ENCODE data around the gene CSNK1G2. TPM values are rescaled to one million over a fixed set of nuclear protein-coding genes. Genes with fewer than 3 reads are reported as not detected.

The CSNK1G2 gene
- polyA plus RNA-seq, 2 of the 4 experiments (the other 2 are of a cell fraction), result 15.5 to 42.0 TPM

GRCh38 chr19:1985588-1986356 is 44.8 kb downstream of the CSNK1G2 start:
- no peak overlapping the region for H3K27ac ChIP-seq
- ChIA-PET CTCF (interaction anchor here (0.6 kb wide), 1 partner anchor 40 kb away, joined by 3 read pairs; no protein-coding TSS in a partner anchor), POLR2A (no interaction called here)
- no peaks in the 10 kb centered on the region for H3K9me3 ChIP-seq
- H3K4me3 ChIP-seq, result no peak overlapping the region
- TF ChIP-seq HES2 (IDR thresholded peaks at IDR 0.05) (no peak), MAFK (IDR thresholded peaks at IDR 0.05; ENCODE audit: partially characterized antibody) (no peak), POLR2A (IDR thresholded peaks at IDR 0.05; ENCODE audit: low read length) (no peak), ZSCAN20 (CRISPR knock-in tag; IDR thresholded peaks at IDR 0.05) (no peak), ZC3H11A (IDR thresholded peaks at IDR 0.05) (no peak), ATOH8 (CRISPR knock-in tag; IDR thresholded peaks at IDR 0.05; ENCODE audit: low read depth) (no peak), EP300 (IDR thresholded peaks at IDR 0.05) (no peak), ZFP36 (IDR thresholded peaks at IDR 0.05; ENCODE audit: borderline replicate concordance, partially characterized antibody) (no peak), MAZ (IDR thresholded peaks at IDR 0.05; ENCODE audit: borderline replicate concordance, low read depth, low read length) (no peak), BCL3 (IDR thresholded peaks at IDR 0.05) (no peak), NR3C1 (IDR thresholded peaks at IDR 0.05) (no peak), TP53 (CRISPR knock-in tag; IDR thresholded peaks at IDR 0.05) (no peak), ZNF302 (CRISPR knock-in tag; IDR thresholded peaks at IDR 0.05) (no peak), HDAC2 (IDR thresholded peaks at IDR 0.05) (no peak), BHLHE40 (IDR thresholded peaks at IDR 0.05; ENCODE audit: low read depth, low read length) (no peak), RNF2 (IDR thresholded peaks at IDR 0.05; ENCODE audit: borderline replicate concordance, low read depth) (no peak), JUNB (IDR thresholded peaks at IDR 0.05) (no peak), CEBPB (IDR thresholded peaks at IDR 0.05) (no peak), HOXB13 (CRISPR knock-in tag; IDR thresholded peaks at IDR 0.05; ENCODE audit: low read depth) (no peak)
- peak in 1 of 2 experiments; percentile 18; a peak in 3 of 6 replicates for ATAC-seq
- H3K4me1 ChIP-seq, result no peaks in the 10 kb centered on the region
- DNase-seq (ENCODE audit: low read depth in 1 of 2, low spot score in 1 of 2), result no peak
- FAIRE-seq, result no peak
- WGBS (ENCODE audit: missing lambda C conversion rate), result 90% methylated on average over 26 of the region's 44 CpGs
- no peak overlapping the region for H3K4me2 ChIP-seq

GRCh38 chr19:1986357-1987162 is 45.6 kb downstream of the CSNK1G2 start:
- TF ChIP-seq, protein P1, sequence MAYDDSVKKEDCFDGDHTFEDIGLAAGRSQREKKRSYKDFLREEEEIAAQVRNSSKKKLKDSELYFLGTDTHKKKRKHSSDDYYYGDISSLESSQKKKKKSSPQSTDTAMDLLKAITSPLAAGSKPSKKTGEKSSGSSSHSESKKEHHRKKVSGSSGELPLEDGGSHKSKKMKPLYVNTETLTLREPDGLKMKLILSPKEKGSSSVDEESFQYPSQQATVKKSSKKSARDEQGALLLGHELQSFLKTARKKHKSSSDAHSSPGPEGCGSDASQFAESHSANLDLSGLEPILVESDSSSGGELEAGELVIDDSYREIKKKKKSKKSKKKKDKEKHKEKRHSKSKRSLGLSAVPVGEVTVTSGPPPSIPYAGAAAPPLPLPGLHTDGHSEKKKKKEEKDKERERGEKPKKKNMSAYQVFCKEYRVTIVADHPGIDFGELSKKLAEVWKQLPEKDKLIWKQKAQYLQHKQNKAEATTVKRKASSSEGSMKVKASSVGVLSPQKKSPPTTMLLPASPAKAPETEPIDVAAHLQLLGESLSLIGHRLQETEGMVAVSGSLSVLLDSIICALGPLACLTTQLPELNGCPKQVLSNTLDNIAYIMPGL (CRISPR knock-in tag; IDR thresholded peaks at IDR 0.05; ENCODE audit: borderline replicate concordance), result no peak
- no peak for TF ChIP-seq HEYL (CRISPR knock-in tag; IDR thresholded peaks at IDR 0.05)
- TF ChIP-seq HOXA7 (CRISPR knock-in tag; IDR thresholded peaks at IDR 0.05), result no peak
- no peak for TF ChIP-seq MAZ (IDR thresholded peaks at IDR 0.05; ENCODE audit: borderline replicate concordance, low read depth, low read length)
- no peak for TF ChIP-seq CBX2 (IDR thresholded peaks at IDR 0.05; ENCODE audit: borderline replicate concordance, low read depth)
- TF ChIP-seq NPAS2 (CRISPR knock-in tag; IDR thresholded peaks at IDR 0.05; ENCODE audit: borderline replicate concordance), result no peak
- no peak for TF ChIP-seq NR3C1 (IDR thresholded peaks at IDR 0.05)
- TF ChIP-seq EHF (CRISPR knock-in tag; IDR thresholded peaks at IDR 0.05), result no peak
- TF ChIP-seq FOXS1 (CRISPR knock-in tag; IDR thresholded peaks at IDR 0.05), result no peak
- no peak for TF ChIP-seq ZC3H11A (IDR thresholded peaks at IDR 0.05)
- no peak for DNase-seq (ENCODE audit: low read depth in 1 of 2, low spot score in 1 of 2)
- FAIRE-seq, result no peak
- Histone ChIP-seq H3K4me2 (no peak overlapping the region), H3K4me1 (no peaks in the 10 kb centered on the region), H3K4me3 (no peak overlapping the region), H3K9me3 (no peaks in the 10 kb centered on the region), H3K27ac (no peak overlapping the region)
- POLR2A ChIA-PET, result no interaction called here
- WGBS (ENCODE audit: missing lambda C conversion rate), result 95% methylated on average over 32 of the region's 42 CpGs
- ATAC-seq, result peak in 1 of 2 experiments; percentile 24; a peak in 3 of 6 replicates
- CTCF ChIA-PET, result interaction anchor here (0.6 kb wide), 1 partner anchor 41 kb away, joined by 3 read pairs; no protein-coding TSS in a partner anchor

Data from A549 (cell line).